ENCODE data around the gene PLPPR2.
"Not testable (repeated sequence)": the region's sequence is repeated elsewhere in the genome, so short reads cannot be mapped to it uniquely, and the experiment has no call there.

The PLPPR2 gene

GRCh38 chr19:11401808-11402543 lies 46.7 kb downstream of the PLPPR2 start:
- DNase-seq = no peak

DNA sequence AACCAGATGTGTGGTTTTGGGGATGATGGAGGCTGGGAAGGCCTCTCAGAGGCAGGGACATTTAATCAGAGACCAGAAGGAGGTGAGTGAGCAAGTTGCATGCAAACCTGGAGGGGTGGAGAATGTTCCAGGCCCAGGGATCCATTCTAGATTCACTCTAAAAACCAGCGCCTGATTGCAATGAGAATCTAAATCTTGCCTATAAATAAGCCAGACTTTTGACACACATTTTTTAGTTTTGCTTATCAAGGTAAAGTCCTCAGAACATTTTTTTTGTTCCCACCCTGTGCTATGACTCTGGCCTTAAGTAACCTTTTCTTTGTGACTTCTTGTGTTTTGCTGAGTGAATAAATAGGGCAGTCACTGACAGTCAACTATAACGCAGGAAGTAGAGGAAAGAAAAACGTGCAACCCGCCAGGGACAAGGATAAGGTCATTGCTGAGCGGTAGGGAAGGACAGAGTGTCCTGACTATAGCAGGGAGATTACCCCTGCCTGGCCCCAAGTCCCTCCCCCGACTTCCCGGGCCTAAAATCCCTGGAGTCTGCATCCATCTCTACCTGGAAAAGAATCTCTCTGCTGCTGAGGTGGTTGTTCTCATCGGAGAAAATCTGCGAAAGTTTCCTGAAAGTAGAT lies 49.5 kb downstream of the PLPPR2 start:
- no peak for DNase-seq

GRCh38 chr19:11405846-11406643 lies 50.8 kb downstream of the PLPPR2 start:
- no peak for DNase-seq

DNA sequence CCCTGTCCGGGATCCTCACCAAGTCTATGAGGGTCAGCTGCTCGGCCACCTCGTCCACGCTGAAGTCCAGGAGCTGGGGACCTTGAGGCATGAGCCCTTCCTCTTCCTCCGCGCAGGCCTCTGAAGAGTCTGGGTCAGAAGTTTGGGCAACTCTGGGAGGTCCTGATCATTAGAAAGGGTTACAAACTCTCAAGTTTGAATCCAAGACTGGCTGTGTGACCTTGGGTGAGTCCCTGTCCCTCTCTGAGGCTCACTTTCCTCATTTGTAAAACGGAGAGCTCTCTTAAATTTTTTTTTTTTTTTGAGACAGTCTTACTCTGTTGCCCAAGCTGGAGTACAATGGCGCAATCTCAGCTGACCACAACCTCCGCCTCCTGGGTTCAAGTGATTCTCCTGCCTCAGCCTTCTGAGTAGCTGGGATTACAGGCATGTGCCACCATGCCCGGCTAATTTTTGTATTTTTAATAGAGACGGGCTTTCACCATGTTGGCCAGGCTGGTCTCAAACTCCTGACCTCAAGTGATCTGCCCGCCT lies 51.5 kb downstream of the PLPPR2 start:
- DNase-seq = not testable (repeated sequence)

- no peak for DNase-seq
Observed at GRCh38 chr19:11408591-11408990, 53.4 kb downstream of the PLPPR2 start.

- no peak for DNase-seq
Observed at GRCh38 chr19:11410682-11411081, 55.5 kb downstream of the PLPPR2 start.

DNA sequence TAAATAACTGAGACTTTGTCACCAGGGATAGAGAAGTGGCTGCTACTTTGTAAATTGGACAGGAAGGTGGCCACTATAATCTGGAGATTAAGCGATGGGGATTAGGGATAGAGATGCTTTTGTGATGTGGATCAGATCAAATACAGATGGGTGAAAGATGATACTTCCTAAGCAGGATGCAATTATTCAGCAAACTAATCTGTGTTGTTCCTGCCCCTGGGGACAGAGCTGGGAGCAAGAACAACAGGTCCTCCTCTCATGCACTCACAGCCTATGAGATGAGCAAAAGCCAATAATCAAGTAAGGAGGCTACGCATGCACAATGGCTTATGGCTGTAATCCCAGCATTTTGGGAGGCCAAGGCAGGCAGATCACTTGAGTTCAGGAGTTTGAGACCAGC lies 59.3 kb downstream of the PLPPR2 start:
- DNase-seq = no peak

Data from NCI-H510A treated with DMSO at 0.1 percent for 48 hours (cell line).